HCT116 (cell line): Measurements from ENCODE around the gene ADCY1.

Source experiments
- CEBPB ChIP-seq: IDR thresholded peaks from 2 replicates; pipeline ENCODE4 v1.6.1; 2012; ENCODE audit warnings: low read depth
- CTCF ChIP-seq, 3 experiments: fragments of 200-600 bp in 1 of 3; sonication (generic) in 1 of 3; IDR thresholded peaks in 2 of 3; conservative IDR thresholded peaks in 1 of 3; 2 replicates each; pipeline ENCODE4 v1.5.1; 2012 to 2017; ENCODE audit warnings: low read depth in 2 of 3, low read length in 2 of 3, antibody characterized with exemption in 1 of 3, borderline replicate concordance in 1 of 3, control low read depth in 1 of 3, mild to moderate bottlenecking in 1 of 3, mixed read lengths in 1 of 3, mixed run types in 1 of 3, moderate library complexity in 1 of 3; ENCODE audit not compliant: insufficient read depth in 1 of 3
- EZH2 ChIP-seq: fragments of 200-600 bp; sonication (generic); IDR thresholded peaks from 2 replicates; pipeline ENCODE4 v1.6.1; 2017; ENCODE audit warnings: antibody characterized with exemption, mixed run types
- EZH2phosphoT487 ChIP-seq: fragments of 200-600 bp; IDR thresholded peaks from 2 replicates; pipeline ENCODE4 v1.6.1; 2018; ENCODE audit warnings: antibody characterized with exemption, borderline replicate concordance
- POLR2A ChIP-seq: IDR thresholded peaks from 2 replicates; pipeline ENCODE4 v1.7.0; 2011; ENCODE audit warnings: borderline replicate concordance; ENCODE audit not compliant: insufficient read depth, insufficient read length; ENCODE audit errors: extremely low read depth
- POLR2AphosphoS5 ChIP-seq: IDR thresholded peaks from 2 replicates; pipeline ENCODE4 v1.6.1; 2011; ENCODE audit warnings: mild to moderate bottlenecking, low read depth, low read length, moderate library complexity
- RAD21 ChIP-seq: IDR thresholded peaks from 2 replicates; pipeline ENCODE4 v1.6.1; 2012; ENCODE audit warnings: low read depth, mild to moderate bottlenecking
- SP1 ChIP-seq: IDR thresholded peaks from 2 replicates; pipeline ENCODE4 v1.6.1; 2012; ENCODE audit warnings: low read depth
- YY1 ChIP-seq: IDR thresholded peaks from 2 replicates; pipeline ENCODE4 v1.6.1; 2011; ENCODE audit warnings: low read length, low read depth, moderate library complexity, mild to moderate bottlenecking; ENCODE audit not compliant: insufficient replicate concordance; ENCODE audit errors: extremely low read depth
- ZNF274 ChIP-seq: fragments of 200-500 bp; sonication (Bioruptor generic); IDR thresholded peaks from 2 replicates; pipeline ENCODE4 v1.6.1; 2014; ENCODE audit warnings: mild to moderate bottlenecking, low read depth, low read length, inconsistent platforms

- TF ChIP-seq CTCF (IDR thresholded peaks at IDR 0.05 in 2 of 3, conservative IDR thresholded peaks at IDR 0.05 in 1 of 3; ENCODE audit: borderline replicate concordance in 1 of 3, insufficient read depth in 1 of 3, low read depth in 2 of 3, low read length in 2 of 3) (no peak), ZNF274 (no peak), POLR2AphosphoS5 (no peak), YY1 (no peak), RAD21 (no peak; the same call in 1 of the 2 replicates), CEBPB (no peak), EZH2 (no peak), EZH2phosphoT487 (no peak), SP1 (no peak), POLR2A (no peak)
Observed at GRCh38 chr7:45589061-45589460, 14.9 kb downstream of the ADCY1 start.
